Amygdala (tissue), 56 donors: ENCODE data around the gene ATP6V0B.

ENCODE experiments used
- DNase-seq, 56 donors: peaks; one replicate each; lab custom pipeline; 2025; lab: John Stamatoyannopoulos, UW

Gene ATP6V0B

DNA sequence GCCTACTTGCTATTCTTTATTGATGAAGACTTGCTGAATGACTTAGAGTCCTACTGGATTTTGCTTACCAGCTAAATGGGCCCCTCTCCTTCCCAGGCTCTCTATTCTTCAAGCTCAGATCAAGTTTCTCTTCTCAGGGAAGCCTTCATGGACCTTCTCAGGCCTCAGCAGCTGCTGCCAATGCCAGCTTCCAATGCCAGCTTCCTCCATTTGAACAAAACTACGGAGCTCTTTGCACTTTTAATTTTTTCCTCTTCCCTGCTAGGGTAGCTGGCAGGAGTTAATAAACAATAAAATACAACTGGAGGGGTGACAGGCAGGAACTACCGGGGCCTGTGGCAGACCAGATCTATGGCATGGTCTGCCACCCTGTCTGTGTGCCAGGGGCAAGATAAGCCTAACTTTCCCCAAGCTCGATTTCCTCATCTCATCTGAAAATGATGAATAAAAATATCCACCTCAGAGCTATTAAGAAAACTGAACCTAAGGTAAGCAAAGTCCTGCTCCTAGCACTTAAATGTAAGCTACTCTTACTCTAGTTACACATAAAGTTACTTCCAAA is 29.0 kb upstream of the ATP6V0B start:
- DNase-seq = no peak

DNA sequence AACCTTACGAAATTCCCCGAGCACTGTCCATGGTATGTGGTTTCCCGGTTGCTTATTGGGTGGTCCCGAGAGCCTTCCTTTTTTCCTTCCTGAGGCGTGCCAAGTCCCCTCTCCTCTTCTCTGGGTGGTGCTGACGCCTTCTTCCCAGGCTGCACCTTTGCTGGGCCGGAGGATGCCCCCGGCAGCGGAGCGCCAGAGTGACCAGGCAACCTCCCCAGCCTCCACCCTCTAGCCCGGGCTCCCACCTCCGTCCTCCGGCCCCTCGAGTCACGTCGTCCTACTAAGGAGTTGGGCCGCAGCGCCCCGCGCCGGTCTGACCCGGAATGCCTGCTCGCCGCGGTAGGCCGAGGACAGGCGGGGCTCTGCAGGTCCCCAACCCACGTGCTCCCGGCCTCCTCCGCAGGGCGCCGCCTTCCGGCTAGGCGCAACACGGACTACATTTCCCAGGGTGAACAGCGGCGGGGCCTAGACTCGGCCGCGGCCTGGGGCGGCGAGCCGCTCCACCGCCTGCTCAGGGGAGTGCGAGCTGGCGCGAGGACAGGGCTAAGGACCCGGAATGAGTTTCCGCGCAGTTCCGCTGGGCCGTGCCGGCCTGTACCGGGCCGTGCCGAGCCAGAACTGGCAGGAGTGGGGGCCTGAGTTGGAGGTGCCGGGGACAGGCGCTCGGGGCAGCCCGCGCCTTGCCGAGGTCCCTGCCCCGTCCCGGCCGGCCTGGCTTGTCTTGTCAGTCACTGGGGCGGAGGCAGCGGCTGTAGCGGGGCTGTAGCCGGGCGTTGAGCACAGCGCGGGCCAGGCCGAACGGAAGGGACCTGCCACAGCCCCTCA is 28.3 kb upstream of the ATP6V0B start, which contains the start of gene IPO13:
IPO13 (plus strand) TSS at position 715 of the 825 bp plus-strand sequence. CDS start 651 bp downstream, outside the sequence.
- DNase-seq = peak; percentile 75 to 98 (median 94)

DNA sequence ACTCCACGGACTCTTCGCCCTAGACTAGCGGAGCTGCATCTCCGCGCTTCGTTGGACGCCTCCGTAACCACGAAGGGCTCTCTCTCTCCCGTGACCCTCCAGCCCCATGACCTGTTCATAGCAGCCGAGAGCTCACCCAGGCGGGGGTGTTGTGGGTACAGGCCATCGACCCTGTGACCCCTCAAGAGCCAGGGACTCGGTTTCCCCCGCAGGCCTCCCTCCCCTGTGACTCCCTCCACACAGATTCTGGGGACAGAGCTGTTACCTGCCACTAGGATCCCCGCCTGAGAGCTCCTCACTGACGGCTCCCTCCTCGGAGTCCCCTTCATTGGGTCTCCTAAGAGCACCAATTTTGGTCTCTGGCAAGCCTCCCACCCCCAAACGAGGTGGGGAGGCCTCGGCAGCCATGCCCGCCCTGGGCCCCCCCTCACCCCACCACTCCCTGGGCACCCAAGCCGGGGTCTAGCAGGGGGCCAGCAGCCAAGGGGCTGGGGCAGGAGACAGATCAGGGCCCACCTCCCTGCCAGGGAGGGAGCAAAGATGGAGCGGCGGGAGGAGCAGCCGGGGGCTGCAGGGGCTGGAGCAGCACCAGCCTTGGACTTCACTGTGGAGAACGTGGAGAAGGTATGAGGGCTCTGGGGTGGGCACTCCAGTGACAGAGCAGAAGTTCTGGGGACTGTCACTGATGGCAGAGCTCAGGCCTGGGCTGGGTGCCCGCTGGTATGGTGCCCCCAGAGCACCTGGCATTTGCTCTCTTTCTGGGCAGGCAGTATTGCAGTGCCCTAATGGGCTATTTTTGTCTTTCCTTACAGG is 27.5 kb upstream of the ATP6V0B start:
- peak in 4 of 56 donors; percentile 30 to 66 (median 36) for DNase-seq

DNA sequence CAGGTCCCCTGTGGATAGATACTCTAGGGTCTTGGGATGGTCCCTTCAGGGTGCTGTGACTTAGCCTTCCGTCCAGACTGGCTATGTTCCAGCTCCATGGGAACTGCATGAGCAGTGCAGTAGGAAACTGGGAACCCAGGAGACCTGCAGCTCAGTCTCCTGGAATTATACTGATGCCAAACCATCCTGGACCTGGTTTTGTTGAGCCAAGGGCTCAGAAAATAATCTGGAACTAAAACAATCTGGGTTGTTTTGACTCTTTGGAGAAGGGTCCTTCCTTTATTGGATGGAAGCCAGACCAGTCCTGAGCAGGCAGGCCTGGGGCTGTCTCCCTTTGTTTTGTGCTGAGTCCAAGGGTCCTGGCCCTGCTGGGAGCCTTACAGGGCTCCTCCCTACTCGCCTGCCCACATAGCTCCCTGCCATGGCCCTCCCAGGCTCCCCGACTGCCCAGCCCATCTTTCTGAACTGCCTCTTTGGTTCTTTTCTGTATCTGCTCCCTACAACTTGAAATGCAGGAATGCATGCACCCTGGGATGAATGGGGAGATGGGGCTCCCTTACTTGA is 26.8 kb upstream of the ATP6V0B start:
- DNase-seq = peak in 4 of 56 donors; percentile 17 to 51 (median 38)

DNA sequence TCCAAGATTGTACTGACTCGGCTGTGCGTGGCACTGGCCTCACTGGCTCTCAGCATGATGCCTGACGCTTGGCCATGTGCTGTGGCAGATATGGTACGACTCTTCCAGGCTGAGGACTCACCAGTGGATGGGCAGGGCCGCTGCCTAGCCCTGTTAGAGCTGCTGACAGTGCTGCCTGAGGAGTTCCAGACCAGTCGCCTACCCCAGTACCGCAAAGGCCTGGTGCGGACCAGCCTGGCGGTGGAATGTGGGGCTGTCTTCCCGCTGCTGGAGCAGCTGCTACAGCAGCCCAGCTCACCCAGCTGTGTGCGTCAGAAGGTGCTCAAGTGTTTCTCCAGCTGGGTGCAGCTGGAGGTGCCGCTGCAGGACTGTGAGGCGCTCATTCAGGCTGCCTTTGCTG is 25.1 kb upstream of the ATP6V0B start:
- no peak for DNase-seq

DNA sequence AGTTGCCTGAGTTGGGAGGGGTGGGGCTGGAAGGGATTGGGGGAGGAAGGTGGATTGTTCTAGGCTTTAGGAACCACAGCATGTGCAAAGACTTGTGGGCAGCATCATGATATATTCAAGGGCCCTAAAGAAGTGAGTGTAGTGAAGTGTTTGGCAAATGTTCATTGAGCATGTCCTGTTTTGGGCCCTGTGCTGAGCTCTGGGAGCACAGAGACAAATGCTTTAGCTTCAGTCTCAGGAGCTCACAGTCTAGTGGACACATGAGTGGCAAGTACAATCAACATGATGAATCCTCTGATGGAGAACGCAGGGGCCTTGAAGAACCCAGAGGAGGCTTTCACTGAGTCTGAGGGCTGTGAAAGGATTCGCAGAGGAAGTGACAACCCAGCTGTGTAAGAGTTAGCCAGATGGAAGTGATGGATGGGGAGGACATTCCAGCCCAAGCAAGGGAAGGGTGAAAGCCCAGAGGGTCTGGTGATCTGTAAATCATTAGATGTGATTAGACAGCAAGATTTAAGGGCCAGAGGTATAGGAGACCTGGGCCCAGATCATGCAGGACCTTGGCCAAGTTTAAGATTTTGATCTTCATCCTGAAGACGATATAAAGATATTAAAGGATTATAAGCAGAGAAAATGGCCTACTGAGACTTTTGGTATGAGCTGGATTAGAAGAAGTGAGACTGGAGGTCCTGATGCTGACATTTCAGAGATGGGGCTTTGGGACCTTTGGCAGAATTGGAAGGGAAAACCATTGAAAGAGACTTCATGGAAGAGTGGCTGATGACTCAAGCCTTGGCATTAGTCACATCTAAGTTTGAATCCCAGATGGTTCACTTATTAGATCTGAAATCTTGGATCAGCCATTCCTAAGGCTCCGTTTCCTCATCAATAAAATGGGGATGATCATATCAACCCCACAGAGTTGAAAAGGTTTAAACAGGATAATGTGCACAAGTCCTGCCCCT is 23.5 kb upstream of the ATP6V0B start:
- DNase-seq = no peak

DNA sequence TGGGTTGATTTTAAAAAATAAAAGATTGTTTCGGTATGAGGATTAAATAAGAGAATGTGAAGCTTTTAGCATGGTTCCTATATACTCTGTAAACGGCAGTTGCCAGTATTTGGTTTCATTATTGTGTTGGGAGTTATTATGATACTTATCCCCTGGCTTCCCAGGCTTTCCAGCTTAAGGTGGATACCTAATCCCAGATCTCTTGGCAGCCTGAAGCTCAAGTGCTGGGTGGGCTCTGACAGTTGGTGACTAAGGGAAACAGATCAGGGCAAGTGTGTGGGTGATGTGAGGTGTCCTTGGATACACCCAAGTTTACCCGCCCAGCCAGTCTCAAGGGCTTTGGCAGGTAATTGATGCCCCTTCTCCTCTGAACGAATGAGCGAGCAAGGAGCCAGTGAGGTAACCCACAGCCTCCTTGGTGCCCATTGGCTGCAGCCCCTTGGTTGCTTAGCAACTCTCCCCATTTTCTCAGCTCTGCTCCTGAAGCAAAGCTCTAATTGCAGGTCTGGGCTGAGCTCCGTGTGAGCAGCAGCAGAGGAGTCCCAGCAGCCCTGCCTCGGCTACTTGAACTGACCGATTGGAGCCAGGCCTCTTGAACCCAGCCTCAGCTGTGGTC is 21.9 kb upstream of the ATP6V0B start:
- DNase-seq = peak in 24 of 56 donors; percentile 16 to 65 (median 31)

DNA sequence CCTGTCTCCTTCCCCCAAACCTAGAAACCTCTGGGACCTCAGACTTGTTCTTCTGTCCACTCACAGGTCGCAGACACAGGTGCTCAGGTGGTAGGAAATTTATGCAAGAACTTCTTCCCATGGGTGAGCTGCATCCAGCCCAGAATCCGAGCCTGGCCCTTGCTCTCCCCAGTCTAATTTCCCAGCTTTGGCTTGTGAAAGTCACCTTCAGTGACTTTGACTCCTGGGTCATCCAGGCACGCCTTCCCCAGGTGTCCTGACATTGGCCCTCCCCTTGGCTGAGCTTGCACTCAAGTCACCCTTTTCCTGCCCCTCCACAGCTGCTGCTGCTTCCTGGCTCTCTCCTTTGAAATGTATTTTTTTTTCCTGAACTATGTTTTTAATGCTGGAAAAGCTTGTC is 21.4 kb upstream of the ATP6V0B start:
- no peak for DNase-seq

DNA sequence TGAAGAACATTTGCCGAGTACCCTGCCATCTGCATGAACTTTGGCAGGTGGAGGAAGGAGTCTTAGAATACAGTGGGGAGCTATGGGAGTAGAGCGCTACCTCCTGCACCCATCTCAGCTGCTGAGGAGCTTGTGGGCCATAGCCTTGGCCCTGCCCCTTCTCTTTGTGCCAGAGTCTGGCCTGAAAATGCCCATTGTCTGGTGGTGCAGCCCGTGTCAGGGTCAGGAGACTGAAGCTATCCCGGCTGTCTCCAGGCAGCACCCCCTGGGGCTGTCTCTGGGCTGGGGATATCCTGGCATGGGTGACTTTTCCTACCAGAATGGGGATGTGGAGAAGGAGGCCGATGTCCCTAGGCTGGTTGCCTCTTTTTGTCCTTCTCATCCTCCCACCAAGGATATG is 20.7 kb upstream of the ATP6V0B start:
- peak in 52 of 56 donors; percentile 29 to 96 (median 76) for DNase-seq

DNA sequence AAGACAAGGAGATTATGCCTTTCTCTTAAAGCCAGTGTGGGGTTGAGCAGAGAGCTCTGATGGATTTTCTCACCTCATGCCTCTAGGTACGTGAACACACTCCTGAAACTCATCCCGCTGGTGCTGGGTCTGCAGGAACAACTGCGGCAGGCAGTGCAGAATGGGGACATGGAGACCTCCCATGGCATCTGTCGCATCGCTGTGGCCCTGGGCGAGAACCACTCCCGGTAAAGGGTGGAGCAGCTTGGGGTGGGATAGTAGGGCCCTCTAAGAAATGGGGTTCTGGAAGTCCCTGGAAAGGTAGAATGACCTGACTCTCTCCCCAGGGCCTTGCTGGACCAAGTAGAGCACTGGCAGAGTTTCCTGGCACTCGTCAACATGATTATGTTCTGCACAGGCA is 18.5 kb upstream of the ATP6V0B start:
- no peak for DNase-seq

DNA sequence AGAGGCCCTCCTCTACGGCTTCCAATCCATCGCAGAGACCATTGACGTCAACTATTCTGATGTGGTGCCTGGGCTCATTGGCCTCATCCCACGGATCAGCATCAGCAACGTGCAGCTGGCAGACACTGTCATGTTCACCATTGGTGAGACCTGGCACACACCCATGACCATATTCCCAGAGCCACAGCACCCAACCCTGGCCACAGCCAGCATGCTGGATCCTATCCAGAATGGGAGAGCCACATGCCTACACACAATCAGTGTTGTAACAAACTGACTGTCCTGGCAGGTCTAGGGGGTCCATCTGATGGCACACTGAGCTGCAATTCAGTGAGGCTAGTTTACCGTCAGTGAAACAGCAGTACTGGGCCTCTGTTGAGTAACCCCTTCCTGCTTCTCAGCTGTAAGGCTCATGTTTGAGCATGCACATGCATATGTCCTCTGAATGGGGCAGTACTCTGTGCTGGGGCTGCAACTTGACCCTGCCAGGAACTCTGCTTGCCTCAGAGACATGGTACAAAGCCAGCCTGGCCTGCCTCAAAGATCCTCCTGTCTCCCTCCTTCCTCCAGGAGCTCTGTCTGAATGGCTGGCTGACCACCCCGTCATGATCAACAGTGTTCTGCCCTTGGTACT is 17.2 kb upstream of the ATP6V0B start:
- DNase-seq = peak in 4 of 56 donors; percentile 17 to 38 (median 27)

DNA sequence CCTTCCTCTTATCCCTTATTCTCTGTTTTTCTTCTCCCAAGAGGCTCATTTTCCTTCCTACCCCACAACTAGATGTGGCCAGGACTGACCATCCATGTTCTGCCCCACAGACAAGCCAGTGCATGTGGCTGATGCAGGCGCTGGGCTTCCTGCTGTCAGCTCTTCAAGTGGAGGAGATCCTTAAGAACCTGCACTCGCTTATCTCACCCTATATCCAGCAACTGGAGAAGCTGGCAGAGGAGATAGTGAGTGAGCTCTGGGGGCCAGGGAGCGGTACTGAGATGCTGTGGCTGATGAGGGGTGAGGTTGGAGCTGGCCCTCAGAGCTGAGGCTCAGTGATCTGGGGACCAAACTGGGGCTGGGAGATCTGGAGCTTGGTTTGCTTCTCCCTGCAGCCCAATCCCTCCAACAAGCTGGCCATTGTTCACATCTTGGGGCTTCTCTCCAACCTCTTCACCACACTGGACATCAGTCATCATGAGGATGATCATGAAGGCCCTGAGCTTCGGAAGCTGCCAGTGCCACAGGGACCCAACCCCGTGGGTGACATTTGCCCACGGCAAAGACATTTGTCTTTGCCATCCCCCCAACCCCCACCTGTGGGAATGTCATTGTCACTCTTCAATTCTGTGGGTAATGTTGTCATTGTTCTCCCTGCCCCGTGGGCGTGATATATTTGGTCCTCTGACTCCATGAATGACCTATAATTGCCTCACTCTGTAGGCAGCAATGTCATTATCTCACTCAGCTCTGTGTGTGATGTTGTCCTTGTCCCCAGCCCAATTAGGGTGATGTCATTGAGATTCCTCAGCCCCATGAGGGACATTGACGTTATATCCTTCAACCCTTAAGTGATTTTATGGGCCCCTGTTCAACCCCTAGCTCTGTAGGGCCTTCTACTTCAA is 16.2 kb upstream of the ATP6V0B start:
- DNase-seq = peak in 6 of 56 donors; percentile 16 to 29 (median 24)

DNA sequence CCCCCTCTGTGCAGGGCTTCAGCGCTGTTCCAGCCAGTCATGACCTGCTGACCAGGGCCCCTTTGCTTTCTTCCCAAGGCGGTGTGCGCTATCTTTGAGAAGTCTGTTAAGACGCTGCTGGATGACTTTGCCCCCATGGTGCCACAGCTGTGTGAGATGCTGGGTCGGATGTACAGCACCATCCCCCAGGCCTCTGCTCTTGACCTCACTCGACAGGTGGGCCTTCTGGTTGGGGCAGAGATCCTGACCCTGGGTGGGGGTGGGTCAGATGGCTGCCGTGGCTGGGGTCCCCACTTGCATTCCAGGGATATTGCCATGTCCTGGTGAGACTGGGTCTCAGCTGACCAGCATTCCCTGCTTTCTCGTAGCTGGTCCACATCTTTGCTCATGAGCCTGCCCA is 14.0 kb upstream of the ATP6V0B start:
- no peak for DNase-seq

DNA sequence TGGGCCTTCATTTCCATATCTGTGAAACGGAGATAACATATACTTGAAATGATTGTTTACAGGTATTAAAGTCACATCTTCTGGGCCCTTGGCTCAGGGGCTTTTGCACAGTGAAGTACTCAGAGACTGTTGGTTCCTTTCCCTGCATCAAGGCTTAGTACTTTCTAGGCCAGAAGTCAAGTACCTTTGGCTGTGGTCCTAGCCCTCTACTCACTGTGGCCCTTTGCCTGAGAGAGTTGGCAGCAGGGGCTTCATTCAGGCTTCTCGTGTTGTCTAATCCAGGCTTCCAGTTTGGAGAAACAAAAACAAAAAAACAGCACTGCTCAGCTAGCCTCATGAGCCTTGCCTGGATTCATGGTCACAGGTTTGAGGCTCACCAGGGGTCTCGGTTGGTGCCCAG is 13.1 kb upstream of the ATP6V0B start:
- DNase-seq = no peak

DNA sequence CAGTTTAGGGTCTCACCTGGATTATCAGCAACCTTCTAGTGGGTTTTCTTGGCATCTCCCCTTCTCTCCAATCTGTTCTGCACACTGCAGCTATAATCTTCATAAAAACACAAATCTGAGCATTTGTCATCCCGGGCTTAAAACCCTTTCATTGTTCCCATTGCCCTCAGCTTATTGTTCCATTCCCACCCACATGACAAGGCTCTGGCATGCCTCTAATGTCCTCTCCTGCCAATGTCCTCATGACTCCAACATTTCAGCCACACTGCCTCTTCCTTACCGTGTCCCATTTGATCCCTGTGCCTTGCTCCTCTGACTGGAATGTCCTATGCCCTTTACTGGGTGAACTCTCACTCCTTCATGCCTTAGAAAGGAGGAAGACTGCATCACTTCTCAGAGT is 12.4 kb upstream of the ATP6V0B start:
- peak in 23 of 56 donors; percentile 8 to 65 (median 36) for DNase-seq

DNA sequence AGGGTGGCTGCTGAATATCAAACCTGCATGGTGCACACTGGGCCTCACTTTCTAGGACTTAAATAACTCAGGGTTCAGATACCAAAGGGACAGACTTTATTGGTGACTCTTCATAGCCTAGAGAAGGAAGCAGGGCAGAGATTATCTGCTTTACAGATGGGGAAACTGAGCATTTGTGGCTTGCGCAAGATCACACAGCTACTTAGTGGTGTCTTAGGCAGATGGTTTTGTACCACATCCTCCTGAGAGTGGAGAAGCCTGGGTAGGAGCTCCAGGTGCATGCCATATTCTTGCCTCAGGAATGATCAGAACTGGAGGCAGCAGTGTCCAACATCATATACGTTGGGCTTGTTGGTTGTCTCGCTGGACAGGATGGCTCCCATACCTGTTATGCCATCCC is 11.8 kb upstream of the ATP6V0B start:
- DNase-seq = no peak

DNA sequence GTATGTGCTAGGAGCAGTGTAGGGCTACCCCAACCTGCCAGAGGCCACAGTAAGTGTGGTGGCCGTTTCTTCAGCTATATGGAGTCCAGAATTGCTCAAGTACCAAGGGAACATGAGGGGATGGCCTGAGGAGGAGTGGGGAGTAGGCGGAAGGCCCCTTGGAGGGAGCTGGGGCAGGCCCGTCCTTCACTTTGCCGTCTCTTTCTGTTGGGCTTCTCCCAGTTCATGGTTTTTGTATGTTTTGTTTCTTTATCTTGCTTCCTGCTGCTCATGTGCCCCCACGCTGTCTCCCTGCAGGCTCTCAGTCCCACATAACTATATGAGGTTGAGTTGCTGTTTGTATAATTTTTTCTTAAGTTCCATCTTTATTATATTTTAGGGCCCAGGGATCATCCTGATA is 10.9 kb upstream of the ATP6V0B start:
- no peak for DNase-seq

DNA sequence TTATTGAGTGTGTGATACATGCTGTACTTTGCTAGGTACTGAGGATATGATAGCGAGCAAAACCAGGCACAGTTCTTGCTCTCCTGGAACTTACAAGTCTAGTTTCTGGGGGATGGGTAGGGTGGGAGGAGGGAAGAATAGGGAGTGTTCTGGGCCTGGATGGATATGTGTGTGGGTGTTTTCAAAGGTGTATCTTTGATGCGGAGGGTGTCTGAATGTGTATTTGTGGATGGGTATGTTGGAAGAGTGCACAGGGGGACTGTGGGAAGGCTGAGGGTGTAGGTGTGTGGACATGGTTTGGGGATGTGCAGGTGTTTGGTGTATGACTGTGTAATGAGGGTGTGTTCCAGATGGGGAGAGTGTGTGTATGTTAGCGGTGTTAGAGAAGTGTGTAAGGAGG is 9.4 kb upstream of the ATP6V0B start:
- no peak for DNase-seq
